Dendritic cell treated with granulocyte-macrophage colony-stimulating factor and Interleukin-4, amounts not matched to agents 40 ng/mL and 50 ng/mL, for 4 days (primary cell): ENCODE measurements around the gene TBXAS1.
A peak's percentile ranks its signal among the peaks of the same experiment; 100 is the strongest.

Experiments used
- H3K27ac Mint-ChIP-seq: one replicate; pipeline ENCODE4 v1.8.0; 2022; ENCODE audit warnings: mild to moderate bottlenecking, mixed read lengths
- H3K27me3 Mint-ChIP-seq: one replicate; pipeline ENCODE4 v1.8.0; 2022; ENCODE audit warnings: mild to moderate bottlenecking, mixed read lengths
- H3K36me3 Mint-ChIP-seq: one replicate; pipeline ENCODE4 v1.8.0; 2022; ENCODE audit warnings: low read depth, mixed read lengths
- H3K4me1 Mint-ChIP-seq: one replicate; pipeline ENCODE4 v1.8.0; 2022; ENCODE audit warnings: low read depth, mixed read lengths
- H3K4me3 Mint-ChIP-seq: one replicate; pipeline ENCODE4 v1.8.0; 2022; ENCODE audit warnings: mild to moderate bottlenecking, moderate library complexity, mixed read lengths
- H3K9me3 Mint-ChIP-seq: one replicate; pipeline ENCODE4 v1.8.0; 2022; ENCODE audit warnings: mixed read lengths
- intact Hi-C: fragments of 100-400 bp; cut with micrococcal nuclease; formaldehyde crosslinking; loops from one replicate; pipeline ENCODE4 v1.15.0; 2022

The TBXAS1 gene

DNA sequence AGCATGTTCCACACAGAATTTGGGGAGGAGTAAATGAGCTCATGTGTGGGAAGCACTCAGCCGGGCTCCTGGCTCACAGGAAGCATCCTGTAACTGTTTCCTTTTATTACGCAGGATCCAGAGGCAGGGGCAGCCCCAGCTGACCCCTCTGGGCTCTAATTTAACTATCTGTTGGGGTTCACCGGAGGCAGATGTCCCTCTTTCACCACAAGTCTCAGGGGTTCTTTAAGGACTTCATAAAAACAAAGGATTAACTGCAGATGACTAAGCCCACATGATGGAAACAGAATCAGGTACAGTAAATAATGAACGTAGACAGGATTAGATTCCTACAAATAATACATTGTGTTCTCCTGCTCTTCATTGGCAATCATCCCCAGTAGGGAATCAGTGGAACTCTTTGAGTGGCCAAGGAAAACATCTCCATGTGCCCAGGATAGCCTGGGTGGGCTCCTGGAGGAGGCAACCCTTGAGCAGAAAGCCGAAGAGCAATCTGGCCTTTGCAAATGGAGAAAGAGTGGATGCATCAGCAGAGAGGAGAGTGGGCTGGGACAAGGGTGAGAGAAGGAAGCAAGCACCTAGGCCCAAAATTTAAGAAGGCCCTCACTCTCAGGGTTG, 24.6 kb downstream of the TBXAS1 start:
- H3K27ac Mint-ChIP-seq, result peak overlapping the region; percentile 93

GRCh38 chr7:139854124-139854511, 25.1 kb downstream of the TBXAS1 start:
- Mint-ChIP-seq H3K4me3 (peak overlapping the region; percentile 32), H3K36me3 (peaks cover 78% of the 10 kb centered on the region), H3K27me3 (no peaks in the 10 kb centered on the region), H3K4me1 (peaks cover 87% of the 10 kb centered on the region), H3K27ac (peak overlapping the region; percentile 93), H3K9me3 (no peaks in the 10 kb centered on the region)
- intact Hi-C loops, result no loop called here

More for the DNA sequence above, 24.6 kb downstream of the TBXAS1 start:
- Mint-ChIP-seq H3K36me3 (peaks cover 83% of the 10 kb centered on the region), H3K9me3 (no peaks in the 10 kb centered on the region), H3K4me3 (no peak overlapping the region), H3K27me3 (no peaks in the 10 kb centered on the region), H3K4me1 (peaks cover 93% of the 10 kb centered on the region)
- intact Hi-C loops, result no loop called here

DNA sequence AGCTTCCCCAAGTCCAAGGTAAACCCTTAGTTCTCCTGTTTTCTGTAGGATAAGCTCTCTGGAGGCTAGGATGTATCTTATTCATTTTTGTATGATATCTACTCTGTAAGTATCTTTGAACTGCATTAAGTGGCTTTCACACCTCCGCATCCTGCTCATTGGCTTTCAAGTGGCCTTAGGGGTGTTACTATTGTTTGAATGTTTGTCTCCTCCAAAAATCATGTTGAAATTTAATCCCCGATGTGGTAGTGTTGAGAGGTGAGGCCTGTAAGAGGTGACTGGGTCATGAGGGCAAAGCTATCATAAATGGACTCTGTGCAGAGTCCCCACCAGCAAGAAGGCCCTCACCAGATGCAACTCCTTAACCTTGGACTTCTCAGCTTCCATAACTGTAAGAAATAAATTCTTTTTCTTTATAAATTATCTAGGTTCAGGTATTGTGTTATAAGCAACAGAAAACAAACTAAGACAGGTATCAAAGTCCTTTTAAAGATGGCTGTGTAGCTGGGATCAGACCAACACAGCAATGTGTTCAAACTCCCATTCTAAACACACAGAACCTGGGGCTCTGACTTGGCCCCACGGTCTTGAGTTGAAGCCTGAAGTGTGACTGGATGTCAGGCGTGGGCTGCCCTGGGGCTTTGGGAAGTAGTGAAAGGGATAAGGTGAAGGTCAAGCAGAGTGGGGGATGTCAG, 25.9 kb downstream of the TBXAS1 start:
- intact Hi-C loops, result no loop called here
- peak overlapping the region; percentile 13 for H3K4me3 Mint-ChIP-seq
- no peaks in the 10 kb centered on the region for H3K27me3 Mint-ChIP-seq
- H3K27ac Mint-ChIP-seq, result peak overlapping the region; percentile 93
- H3K9me3 Mint-ChIP-seq, result no peaks in the 10 kb centered on the region
- peaks cover 69% of the 10 kb centered on the region for H3K36me3 Mint-ChIP-seq
- peaks cover 82% of the 10 kb centered on the region for H3K4me1 Mint-ChIP-seq

- H3K27me3 Mint-ChIP-seq, result no peaks in the 10 kb centered on the region
- H3K9me3 Mint-ChIP-seq, result no peaks in the 10 kb centered on the region
- H3K27ac Mint-ChIP-seq, result peak overlapping the region; percentile 93
- peaks cover 82% of the 10 kb centered on the region for H3K4me1 Mint-ChIP-seq
- peaks cover 62% of the 10 kb centered on the region for H3K36me3 Mint-ChIP-seq
- intact Hi-C loops, result no loop called here
- H3K4me3 Mint-ChIP-seq, result peak overlapping the region; percentile 32
Measured at GRCh38 chr7:139855498-139856270, 26.6 kb downstream of the TBXAS1 start.

DNA sequence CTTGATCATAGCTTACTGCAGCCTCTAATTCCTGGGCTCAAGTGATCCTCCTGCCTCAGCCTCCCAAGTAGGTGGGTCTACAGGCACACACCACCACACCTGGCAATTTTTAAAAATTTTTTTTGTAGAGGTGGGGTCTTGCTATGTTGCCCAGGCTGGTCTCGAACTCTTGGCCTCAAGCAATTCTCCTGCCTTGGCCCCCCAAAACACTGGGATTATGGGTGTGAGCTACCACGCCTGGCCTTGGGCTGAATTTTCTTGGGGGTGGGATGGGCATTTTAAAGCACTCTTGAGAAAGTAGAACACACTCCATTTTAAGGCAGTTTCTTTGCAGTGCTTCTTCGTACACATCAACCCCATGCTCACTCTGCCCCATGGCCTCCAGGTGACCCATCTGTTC, 28.7 kb downstream of the TBXAS1 start:
- intact Hi-C loops, result no loop called here
- Mint-ChIP-seq H3K27ac (peak overlapping the region; percentile 93), H3K9me3 (no peaks in the 10 kb centered on the region), H3K4me1 (peaks cover 78% of the 10 kb centered on the region), H3K4me3 (no peak overlapping the region), H3K36me3 (peaks cover 58% of the 10 kb centered on the region), H3K27me3 (no peaks in the 10 kb centered on the region)

DNA sequence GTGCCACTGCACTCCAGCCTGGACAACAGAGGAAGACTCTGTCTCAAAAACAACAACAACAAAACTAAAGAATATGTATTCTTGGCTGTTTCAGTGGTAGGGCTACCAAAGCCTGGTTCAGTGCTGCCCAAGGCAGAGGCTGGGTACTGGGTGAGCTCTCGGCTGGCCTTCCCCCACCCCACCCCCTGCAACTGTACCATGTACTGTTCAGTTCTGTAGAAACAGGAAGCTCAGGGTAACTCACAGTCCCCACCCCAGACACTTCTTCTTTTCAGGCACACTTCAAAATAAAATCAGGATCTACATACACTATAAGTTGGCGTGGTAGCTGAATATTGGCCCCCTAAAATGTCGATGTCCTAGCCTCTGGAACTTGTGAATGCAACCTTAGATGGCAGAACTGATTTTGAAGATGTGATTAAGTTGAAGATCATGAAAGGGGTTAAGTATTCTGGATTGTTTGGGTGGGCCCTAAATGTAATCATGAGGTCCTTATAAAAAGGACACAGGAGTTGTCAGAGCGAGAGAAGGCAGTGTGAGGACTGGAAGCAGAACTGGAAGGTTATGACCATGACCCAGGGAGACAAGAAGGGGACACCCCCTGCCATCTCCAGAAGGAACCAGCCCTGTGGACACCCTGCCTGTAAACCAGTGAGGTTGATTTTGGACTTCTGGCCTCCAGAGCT, 31.2 kb downstream of the TBXAS1 start:
- peaks cover 57% of the 10 kb centered on the region for H3K36me3 Mint-ChIP-seq

DNA sequence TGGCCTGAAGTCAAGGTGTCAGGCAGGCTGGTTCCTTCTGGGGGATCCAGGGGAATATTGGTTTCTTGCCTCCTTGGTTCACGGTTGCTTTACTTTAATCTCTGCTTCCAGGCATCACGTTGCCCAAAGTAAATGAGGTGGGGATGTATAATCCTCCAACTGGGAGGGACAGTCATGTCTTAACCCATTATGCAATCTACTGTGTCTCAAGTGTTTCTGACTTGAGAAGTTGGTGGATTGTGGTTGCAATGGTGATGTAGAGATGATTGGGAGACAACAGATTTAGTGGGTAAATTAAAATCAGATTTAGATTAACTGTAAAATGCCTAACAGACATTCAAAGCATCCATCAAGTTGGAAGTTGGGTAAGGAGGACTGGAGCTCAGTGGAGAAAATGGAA, 32.7 kb downstream of the TBXAS1 start:
- intact Hi-C loops, result loop anchor here (1.0 to 5.0 kb wide), 2 partner anchors 32 to 85 kb away; partner anchors contain the start of gene HIPK2
- H3K4me3 Mint-ChIP-seq, result no peak overlapping the region

More for the DNA sequence above, 31.2 kb downstream of the TBXAS1 start:
- Mint-ChIP-seq H3K4me1 (peaks cover 59% of the 10 kb centered on the region), H3K9me3 (peaks cover 17% of the 10 kb centered on the region), H3K27ac (peak overlapping the region; percentile 93), H3K4me3 (peak overlapping the region; percentile 48), H3K27me3 (no peaks in the 10 kb centered on the region)
- intact Hi-C loops, result loop anchor here (5.0 kb wide), 1 partner anchor 83 kb away; the partner anchor contains the start of gene HIPK2

DNA sequence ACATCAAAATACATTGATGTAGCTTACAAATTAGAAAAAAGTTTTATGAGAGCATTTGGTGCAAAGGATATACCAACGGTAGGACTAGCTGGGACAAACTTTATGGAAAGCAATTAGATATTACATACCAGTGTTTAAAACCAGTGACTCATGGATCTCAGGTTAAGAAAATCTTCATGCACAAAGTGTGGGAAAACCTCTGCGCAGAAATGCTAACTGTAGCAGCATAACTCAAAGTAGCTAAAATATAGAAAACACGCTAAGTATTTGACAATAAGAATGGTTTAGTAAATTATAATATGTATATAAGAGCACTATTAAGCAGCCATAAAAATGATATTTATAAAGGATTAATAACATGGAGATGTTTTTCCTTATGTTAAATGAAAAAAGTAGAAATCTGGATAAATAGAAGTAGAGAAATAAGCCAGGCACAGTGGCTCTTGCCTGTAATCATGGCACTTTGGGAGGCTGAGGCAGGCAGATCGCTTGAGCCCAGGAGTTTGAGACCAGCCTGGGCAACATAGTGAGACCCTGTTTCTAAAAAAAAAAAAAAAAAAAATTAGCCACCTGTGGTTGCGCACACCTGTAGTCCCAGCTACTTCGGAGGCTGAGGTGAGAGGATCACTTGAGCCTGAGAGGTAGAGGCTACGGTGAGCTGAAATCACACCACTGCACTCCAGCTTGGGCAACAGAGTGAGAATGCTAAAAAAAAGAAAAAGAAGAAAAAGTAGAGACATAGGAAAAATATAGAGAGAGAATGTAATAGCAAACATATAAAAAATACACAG, 37.2 kb downstream of the TBXAS1 start:
- peaks cover 60% of the 10 kb centered on the region for H3K36me3 Mint-ChIP-seq
- no peak overlapping the region for H3K27ac Mint-ChIP-seq
- H3K4me3 Mint-ChIP-seq, result no peak overlapping the region
- intact Hi-C loops, result no loop called here
- no peaks in the 10 kb centered on the region for H3K27me3 Mint-ChIP-seq
- H3K9me3 Mint-ChIP-seq, result peaks cover 21% of the 10 kb centered on the region
- peaks cover 28% of the 10 kb centered on the region for H3K4me1 Mint-ChIP-seq

More for the DNA sequence above, 32.7 kb downstream of the TBXAS1 start:
- Mint-ChIP-seq H3K36me3 (peaks cover 62% of the 10 kb centered on the region), H3K9me3 (peaks cover 21% of the 10 kb centered on the region), H3K4me1 (peaks cover 47% of the 10 kb centered on the region), H3K27me3 (no peaks in the 10 kb centered on the region), H3K27ac (peak overlapping the region; percentile 93)

DNA sequence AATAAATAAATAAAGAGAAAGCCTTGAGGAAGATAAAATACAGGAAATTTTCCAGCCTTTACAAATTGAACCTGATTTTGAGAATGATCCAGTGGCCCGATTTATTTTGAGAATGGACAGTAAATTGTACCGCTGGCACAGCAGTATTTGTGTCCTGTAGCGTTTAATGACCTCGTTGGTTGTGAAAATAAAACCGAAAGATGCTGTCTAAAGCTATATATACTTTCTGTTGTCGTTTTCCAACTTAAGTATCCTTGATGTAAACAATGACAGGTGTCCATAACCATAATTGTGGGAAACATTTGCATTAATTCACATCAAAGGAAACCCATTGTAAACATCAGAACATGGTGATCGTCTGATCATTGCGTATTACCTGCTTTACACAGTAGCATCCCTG, 38.8 kb downstream of the TBXAS1 start:
- intact Hi-C loops, result no loop called here
- Mint-ChIP-seq H3K4me3 (no peak overlapping the region), H3K27me3 (no peaks in the 10 kb centered on the region), H3K4me1 (peaks cover 23% of the 10 kb centered on the region), H3K9me3 (peaks cover 21% of the 10 kb centered on the region), H3K36me3 (peaks cover 64% of the 10 kb centered on the region), H3K27ac (no peak overlapping the region)

- Mint-ChIP-seq H3K4me1 (peaks cover 38% of the 10 kb centered on the region), H3K27ac (peak overlapping the region; percentile 6), H3K27me3 (no peaks in the 10 kb centered on the region), H3K9me3 (peaks cover 7% of the 10 kb centered on the region), H3K36me3 (peaks cover 68% of the 10 kb centered on the region), H3K4me3 (no peak overlapping the region)
- intact Hi-C loops, result loop anchor here (10.0 kb wide), 1 partner anchor 225 kb away; no protein-coding TSS in a partner anchor
Measured at GRCh38 chr7:139869886-139870285, 40.8 kb downstream of the TBXAS1 start.

DNA sequence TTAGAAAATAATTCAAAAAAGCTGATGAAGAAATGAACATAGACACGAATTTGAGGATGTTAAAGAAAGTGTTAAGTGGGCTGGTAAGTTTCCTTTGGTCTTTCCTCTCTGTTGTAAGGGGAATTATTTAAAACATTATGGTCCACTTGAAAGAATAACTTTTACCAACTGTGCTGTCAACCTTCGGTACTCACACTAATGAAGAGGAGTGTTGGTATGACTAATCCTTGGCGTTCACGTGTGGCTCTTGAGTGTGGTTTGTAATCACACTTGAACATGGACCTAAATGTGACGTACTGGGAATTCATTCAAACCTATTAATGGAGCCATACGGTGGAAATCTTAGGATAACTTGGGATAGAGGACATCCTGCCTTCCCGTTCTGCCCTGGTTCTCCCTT, 41.3 kb downstream of the TBXAS1 start:
- no peak overlapping the region for H3K4me3 Mint-ChIP-seq
- H3K27me3 Mint-ChIP-seq, result no peaks in the 10 kb centered on the region
- intact Hi-C loops, result loop anchor here (10.0 kb wide), 1 partner anchor 226 kb away; no protein-coding TSS in a partner anchor
- peaks cover 68% of the 10 kb centered on the region for H3K36me3 Mint-ChIP-seq
- no peak overlapping the region for H3K27ac Mint-ChIP-seq
- H3K4me1 Mint-ChIP-seq, result peaks cover 37% of the 10 kb centered on the region
- peaks cover 2% of the 10 kb centered on the region for H3K9me3 Mint-ChIP-seq

- intact Hi-C loops, result loop anchor here (10.0 kb wide), 1 partner anchor 227 kb away; no protein-coding TSS in a partner anchor
Measured at GRCh38 chr7:139871331-139871730, 42.3 kb downstream of the TBXAS1 start.

DNA sequence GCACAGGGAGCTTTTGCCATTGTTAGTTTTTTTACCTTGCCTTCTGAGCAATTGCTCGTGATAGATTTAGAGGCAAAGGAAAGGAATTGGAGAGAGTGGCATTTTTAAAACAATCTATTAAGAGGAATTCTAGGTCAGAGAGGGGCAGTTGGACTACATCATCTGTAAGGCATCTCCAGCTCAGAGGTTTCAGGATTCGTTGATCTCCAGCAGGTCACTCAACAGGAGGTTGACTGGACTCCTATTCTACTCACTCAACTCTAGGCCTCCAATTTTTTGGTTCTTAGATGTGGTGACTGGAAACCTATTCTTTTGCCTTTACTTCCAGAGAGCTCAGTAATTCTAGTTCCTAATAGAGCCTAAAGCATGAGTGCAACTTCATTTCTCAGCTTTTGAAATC, 42.8 kb downstream of the TBXAS1 start:
- no peak overlapping the region for H3K4me3 Mint-ChIP-seq
- intact Hi-C loops, result loop anchor here (10.0 kb wide), 1 partner anchor 227 kb away; no protein-coding TSS in a partner anchor
- no peak overlapping the region for H3K27ac Mint-ChIP-seq
- peaks cover 70% of the 10 kb centered on the region for H3K36me3 Mint-ChIP-seq
- no peaks in the 10 kb centered on the region for H3K27me3 Mint-ChIP-seq
- H3K9me3 Mint-ChIP-seq, result no peaks in the 10 kb centered on the region
- H3K4me1 Mint-ChIP-seq, result peaks cover 51% of the 10 kb centered on the region

More at GRCh38 chr7:139871331-139871730, 42.3 kb downstream of the TBXAS1 start:
- Mint-ChIP-seq H3K4me1 (peaks cover 47% of the 10 kb centered on the region), H3K36me3 (peaks cover 70% of the 10 kb centered on the region), H3K27me3 (no peaks in the 10 kb centered on the region), H3K9me3 (no peaks in the 10 kb centered on the region), H3K27ac (no peak overlapping the region), H3K4me3 (no peak overlapping the region)
